ENCODE results near the gene OPHN1. TPM values are rescaled to one million over a fixed set of nuclear protein-coding genes. Genes with fewer than 3 reads are reported as not detected.
"Not testable (repeated sequence)": the region's sequence is repeated elsewhere in the genome, so short reads cannot be mapped to it uniquely, and the experiment has no call there.

OPHN1 gene
- polyA plus RNA-seq, 1 donor: 16.6 TPM

DNA sequence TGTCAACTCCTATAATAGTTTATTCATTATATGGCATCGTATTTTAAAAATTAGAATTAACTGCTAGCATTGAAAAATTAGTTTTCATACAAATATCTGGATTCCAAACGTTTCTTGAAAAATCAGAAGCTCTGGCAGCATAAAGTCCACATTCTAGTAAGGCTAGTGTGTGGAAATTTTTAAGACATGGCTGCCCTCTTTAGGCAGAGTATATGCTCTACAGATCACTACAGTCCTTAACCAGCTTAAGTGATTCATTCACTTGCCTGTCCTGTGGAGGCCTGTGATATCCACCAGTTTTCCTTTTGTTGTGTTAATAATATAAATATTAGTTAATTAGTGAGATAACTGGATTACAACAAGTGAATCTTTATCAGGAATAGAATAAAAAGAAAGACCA, 287.2 kb downstream of the OPHN1 start:
- peak; percentile 6 for DNase-seq

DNA sequence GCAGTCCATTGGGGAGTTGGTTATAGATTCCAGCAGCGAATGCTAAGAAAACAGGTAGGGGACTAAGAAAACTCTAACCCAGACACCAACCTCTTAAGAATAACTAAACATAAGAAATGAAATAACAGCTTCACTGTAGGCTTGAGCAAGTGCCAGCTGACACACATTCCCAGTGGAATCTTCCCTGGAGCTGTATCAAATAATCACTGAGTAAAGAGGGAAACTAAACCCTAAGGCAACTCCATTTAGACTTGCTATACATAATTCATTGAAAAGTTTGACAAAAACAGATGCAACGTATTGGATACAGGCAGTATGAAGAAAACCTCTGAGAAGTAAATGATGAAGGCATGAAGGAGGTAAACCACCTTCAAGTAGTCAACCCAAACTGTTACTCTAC, 293.5 kb downstream of the OPHN1 start:
- DNase-seq: no peak

DNA sequence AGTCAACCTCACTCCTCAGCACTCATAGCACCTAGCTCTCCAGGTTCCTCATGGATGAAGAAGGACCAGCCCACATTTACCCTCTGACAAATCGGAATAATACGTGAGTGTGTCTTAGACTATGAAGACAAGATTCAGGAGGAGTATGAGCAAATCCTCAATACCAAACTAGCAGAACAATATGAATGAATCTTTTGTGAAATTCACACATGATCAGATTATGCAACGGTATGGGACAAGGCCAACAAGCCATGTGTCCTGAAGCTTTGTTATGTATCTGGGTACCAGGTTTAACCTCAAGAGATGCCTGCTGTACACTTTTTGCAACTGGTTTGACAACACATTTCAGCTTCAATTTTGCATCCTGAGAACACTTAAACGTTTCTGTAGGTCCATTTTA, 300.1 kb downstream of the OPHN1 start:
- DNase-seq: no peak

DNA sequence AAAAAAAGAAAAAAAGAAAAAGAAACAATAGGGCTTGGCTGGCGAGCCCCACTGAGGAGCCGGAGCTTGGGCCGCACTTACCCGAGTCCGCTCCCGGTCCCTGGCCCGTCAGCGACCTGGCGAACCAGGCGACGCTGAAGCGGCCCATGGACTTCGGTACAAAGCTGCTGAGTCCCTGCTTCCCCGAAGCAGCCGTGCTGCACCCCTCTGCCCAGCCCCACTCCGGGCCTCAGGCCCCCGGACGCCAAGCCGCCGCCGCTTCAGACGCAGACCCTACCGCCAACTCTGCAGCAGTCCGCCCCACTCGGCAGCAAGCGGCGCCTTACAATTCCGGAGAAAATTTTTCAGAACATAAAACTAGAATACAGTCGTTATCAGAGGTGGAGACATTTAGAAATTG, 300.5 kb downstream of the OPHN1 start:
- DNase-seq: no peak

DNA sequence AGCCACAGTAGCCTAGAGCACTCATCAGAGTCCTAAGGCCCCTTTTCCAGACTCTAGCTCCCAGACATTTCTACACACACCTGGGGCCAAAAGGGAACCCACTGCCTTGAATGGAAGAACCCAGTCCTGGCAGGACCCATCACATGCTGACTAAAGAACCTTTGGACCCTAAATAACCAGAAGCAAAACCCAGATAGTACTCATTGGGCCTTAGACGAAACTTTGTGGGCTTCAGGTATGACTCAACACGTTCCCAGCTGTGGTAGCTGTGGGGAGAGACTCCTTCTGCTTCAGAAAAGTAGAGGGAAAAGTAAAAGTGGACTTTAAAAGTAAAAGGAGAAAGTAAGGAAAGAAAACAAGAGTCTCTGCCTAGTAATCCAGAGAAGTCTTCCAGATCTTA, 311.5 kb downstream of the OPHN1 start:
- no peak for DNase-seq

DNA sequence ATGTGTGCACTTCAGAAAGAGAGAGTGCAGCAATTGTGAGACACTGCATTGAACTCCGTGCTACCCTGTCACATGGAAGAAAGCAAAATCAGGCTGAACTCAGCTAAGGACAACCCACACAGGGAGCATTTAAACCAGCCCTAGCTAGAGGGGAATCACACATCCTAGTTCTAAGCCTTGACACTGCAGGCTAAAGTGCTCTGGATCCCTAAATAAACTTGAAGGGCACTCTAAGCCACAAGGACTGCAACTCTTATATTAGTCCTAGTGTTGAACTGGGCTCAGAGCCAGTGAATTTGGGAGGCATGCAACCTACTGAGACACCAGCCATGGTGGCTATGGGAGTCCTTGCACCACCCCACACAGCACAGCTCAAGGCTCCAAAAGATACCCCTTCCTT, 311.9 kb downstream of the OPHN1 start:
- DNase-seq: no peak

DNA sequence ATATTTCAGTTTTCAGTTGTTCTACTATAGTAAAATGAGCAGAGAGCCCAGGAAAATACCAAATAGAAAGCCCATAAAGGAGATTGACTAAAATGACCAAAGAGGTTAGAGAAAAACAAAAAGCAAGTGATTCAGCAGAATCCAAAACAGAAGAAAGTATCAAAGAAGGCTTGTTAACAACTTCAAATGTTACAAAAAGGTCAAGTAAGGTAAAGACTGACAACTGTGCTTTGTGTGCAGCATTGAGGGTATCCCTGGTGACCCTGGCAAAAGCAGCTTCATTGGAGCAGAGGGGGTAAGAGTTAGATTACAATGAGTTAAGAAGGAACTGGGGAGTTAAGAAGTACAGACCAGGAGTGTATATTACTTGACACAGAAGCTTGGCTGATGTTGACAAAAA, 317.9 kb downstream of the OPHN1 start:
- no peak for DNase-seq

DNA sequence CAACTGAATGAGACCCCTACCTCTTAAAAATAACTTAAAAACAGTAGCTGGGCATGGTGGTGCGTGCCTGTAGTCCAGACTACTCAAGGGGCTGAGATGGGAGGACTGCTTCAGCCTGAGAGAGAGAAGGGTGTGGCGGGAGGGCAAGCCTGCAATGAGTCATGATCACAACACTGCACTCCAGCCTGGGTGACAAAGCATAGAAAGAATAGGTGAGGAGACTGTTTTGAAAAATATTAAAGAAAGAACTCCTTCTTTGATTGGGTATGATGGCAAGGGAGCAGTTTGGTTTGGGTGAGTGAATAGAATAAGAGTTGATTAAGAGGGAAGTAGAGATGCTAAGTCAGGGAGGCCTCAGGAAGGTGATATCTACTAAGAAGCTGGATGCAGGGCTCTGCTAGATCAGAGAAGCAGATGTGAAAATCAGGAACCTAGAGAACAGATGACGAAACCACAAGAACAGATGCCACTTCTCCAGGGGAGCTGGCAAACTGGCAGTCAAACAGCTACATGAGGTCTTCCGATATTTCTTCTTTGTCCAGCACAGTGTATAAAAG, 318.6 kb downstream of the OPHN1 start:
- DNase-seq: no peak

DNA sequence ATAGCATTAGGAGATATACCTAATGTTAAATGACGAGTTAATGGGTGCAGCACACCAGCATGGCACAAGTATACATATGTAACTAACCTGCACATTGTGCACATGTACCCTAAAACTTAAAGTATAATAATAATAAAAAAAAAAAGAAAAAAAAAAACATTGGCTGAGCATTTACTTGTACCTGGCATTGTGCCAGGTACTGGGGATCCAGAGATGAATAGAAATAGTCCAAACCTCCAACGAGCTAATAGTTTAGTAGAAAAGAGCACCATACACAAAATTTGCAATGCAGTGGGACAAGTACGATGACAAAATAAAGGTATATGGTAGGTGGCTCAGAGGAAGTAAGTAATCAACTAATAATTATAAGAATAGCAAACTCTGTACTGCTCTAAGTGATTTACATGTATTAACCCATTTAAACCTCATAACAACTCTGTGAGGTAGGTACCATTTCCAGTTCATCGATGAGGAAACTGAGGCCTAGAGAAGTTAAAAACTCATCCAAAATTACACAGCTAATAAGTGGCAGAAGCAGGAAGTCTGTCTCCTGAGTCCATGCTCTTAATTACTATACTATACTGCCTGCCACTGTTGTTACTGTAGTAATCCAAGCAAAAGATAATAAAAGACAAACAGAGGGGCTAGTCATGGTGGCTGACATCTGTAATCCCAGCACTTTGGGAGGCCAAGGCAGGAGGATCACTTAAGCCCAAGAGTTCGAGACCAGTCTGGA, 319.3 kb downstream of the OPHN1 start:
- no peak for DNase-seq

DNA sequence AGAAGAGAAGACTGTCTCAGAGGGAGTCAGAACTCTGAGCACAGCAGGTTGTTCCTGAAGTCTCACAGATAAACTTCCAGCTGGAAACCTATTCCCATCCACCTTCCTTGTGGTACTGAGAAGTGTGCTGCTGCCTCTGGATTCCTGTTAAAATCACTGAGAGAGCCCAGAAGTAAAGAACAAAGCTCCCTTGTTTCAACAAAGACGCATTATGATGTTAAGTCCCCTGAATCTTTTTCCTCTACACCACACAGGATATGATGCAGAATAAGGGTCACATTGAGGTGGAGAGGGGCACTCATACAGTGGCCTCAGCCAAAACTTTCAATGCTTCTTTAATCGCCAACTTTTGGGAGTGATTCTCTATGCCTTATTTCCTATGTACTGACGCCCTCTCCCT, 321.0 kb downstream of the OPHN1 start:
- no peak for DNase-seq

DNA sequence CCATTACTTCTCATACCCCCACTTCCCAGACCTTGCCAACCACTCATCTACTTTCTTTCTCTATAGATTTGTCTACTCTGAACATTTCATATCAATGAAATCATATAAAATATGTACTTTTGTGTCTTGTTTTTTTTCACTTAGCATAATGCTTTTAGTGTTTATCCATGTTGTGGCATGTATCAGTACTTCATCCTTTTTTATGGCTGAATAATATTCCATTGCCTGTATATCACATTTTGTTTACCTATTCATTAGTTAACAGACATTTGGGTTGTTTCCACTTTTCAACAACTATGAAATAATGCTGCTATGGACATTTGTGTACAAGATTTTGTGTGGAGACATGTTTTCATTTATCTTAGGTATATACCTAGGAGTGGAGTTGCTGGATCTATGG, 324.1 kb downstream of the OPHN1 start:
- DNase-seq: no peak

DNA sequence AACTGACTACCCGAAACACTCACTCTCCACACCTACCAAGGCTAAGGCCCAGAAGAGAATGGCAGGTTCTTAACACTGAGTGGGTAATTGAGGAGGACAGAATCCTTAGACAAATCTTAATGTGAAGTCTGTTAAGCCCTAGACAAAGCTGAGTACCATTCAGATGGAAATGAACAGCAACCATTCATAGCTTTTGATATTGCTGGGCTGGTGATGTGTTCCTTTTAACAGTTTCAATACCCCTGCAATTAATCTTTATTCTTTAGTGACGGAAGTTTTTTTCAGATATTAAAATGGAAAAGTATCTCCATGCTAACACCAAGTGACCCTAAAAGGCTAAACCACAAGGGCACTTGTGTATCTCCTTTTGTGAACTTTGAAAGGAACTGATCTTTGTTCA, 334.9 kb downstream of the OPHN1 start:
- DNase-seq: no peak

DNA sequence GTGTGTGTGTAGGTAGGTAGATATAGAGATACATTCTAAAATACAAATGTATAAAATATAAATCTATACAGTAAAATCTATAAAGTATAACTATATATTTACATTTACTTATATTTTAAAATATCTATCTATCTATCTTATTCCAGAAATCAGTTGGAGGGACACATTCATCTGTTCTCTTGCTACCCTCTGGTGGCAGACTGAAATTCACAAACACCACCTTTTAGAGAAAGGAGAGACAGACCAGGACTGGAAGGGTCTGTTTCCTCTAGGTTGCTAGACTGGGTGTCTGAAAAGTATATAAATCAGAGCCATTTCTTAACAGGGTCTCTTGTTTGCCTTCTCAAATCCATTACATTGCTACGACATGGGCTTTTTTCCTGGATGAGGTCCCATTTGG, 343.0 kb downstream of the OPHN1 start:
- DNase-seq: no peak

DNA sequence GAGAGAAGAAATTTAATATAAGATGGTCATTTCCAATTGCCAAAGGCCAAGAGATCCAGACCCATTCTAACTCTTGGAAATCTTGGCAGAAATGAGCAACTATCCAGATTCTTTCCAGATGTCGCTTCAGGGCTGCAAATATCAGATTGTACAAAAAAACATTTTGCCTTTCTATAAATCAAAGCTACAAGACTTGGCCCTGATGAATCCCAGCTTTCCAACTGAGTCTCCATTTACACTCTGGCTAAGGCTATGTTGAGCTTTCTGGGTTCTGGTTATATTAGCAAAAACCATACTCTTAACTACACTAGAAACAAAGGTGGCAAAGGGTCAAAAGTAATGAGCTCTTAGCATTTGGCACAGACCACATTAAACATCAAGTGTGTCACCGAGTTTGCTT, 345.8 kb downstream of the OPHN1 start:
- peak; percentile 36 for DNase-seq

DNA sequence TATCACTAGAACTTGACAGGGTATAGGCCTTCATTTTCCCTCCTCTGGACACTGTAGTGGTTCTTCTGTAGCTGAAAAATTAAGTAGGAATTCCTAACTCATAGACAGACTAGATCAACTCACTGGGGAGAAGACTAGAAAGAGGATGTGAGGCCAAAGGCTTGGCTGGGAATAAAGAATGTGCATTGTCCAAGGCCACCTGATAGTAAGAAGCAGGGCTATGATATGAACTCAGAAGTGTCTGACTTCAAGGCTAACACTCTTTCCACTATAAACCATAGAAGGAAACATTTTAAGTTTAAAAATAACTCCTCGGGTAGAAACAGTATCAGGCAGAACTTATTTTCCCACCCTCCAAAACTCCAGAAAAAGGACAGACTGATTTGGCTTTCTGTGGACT, 346.6 kb downstream of the OPHN1 start:
- no peak for DNase-seq

DNA sequence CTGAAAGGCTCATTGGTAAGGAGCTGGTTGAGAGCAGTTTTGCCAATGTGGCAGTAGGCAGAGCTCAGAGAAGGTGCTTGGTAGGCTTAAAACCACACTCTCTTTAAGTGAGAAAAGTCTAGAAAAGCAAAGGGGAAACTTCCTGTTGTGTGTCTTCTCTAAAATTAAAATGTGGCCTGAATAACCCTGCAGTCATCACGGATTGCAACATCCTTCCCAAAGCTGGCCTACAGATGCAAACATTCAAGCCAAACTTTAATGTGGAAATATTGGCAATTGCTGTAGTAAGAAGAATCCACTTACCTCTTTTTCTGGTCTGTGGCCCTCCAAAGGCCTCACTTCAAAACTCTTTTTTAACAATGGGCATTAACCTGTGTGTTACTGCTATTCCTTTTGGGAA, 348.5 kb downstream of the OPHN1 start:
- DNase-seq: peak; percentile 50

DNA sequence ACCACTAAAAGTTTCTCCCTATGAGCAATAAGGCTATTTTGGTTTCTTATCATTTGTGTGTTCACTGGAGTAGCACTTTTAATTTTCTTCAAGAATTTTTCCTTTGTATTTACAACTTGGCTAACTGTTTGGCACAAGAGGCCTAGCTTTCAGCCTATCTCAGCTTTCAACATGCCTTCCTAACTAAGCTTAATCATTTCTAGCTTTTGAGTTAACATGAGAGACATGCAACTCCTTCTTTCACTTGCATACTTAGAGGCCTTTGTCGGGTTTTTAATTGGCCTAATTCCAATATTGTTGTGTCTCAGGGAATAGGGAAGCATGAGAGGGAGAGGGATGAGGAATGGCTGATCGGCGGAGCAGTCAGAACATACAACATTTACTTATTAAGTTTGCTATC, 349.8 kb downstream of the OPHN1 start:
- no peak for DNase-seq

DNA sequence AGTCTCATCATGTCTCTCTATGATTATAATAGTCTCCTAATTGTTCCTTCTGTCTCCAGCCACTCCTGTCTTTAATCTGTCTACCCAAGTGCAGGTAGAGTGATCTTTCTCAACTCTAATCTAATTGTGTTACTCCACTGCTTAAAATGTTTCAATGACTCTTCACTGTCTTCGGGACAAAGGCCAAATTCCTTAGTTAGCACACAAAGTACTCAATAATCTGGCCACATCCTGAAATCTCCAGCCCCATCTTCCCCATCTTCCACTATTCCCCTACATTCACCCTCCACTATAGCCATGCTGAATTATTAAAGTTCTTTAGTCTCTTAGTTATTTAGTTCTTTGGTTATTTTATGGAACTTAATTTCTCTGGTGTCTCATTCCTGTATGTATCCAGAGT, 353.3 kb downstream of the OPHN1 start:
- no peak for DNase-seq

DNA sequence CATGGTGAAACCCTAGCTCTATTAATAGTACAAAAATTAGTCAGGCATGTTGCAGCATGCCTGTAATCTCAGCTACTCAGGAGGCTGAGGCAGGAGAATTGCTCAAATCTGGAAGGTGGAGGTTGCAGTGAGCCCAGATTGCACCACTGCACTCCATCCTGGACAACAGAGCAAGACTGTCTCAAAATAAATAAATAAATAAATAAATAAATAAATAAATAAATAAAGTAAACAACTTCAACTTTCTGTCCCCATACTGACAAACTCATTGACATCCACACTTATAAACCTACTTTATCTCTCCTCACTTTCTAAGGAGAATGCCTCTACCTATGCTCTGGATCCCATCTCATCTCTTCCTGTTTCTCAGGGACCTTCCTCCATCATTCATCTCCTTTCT, 354.5 kb downstream of the OPHN1 start:
- not testable (repeated sequence) for DNase-seq

DNA sequence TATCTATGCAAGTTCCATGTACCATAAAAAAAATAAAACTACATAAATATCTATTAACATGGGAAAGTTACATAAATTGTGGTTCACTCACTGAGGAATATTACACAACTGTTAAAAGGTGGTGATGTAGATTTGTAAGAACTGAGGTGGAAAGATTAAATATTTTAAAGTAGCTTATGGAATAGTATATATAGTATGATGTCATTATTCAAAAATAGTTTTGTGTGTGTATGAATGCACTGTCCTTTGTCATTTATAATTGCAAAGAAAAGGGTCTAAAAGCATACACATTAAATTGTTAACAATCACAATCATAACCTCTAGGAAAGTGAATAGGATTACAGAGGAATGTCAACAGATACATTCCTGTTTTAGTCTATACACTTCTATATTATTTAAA, 355.9 kb downstream of the OPHN1 start:
- no peak for DNase-seq

DNA sequence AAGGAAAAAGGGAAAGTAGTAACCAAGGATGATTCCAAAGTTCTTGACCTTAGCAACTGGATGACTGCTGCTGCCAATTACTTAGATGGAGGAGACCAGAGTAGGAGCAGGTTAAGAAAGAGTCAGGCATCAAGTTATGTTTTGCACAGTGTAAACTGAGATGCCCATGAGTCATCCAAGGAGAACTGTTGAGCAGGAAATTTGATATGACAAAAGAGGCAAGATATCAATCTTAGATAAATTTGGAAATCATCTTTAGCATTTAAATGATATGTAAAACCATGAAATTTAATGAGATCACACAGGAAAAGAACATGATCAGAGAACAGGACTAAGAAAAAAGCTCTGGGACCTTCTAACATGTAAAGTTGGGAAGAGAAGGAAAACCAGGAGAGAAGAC, 361.3 kb downstream of the OPHN1 start:
- no peak for DNase-seq

DNA sequence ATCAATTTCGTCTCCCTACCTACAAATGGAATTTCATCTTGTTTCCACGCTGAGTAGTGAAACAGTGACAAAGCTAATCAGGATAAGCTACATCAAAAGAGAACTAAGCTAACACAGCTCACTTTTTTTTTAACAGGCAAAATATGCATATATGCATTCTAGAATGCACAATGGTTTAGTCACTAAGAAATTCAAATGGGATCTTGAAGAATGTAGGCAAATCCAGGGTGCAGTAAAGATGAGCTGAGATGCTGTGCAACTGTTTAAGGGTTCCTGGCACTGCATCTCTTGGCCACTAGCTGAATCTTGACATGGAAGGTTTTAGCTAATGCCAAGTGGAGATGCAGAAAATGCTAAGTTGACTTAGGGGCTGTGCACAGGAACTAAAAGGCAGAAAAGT, 363.2 kb downstream of the OPHN1 start:
- not testable (repeated sequence) for DNase-seq

DNA sequence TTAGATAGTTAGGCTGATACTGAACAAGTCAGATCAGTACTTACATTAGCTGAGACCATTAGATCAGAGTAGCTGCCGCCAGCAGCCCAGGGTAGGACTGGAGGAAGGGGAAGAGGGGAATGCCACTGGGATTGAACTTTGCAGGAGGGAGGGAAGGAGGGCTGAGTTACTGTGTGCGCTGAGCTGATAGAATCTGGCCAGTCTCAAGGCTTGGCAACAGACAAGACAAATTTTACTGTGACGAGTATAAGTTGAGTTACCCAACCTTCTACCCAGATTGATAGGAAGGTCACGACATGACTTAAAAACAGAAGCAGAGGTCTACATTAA, 372.1 kb downstream of the OPHN1 start:
- DNase-seq: no peak

DNA sequence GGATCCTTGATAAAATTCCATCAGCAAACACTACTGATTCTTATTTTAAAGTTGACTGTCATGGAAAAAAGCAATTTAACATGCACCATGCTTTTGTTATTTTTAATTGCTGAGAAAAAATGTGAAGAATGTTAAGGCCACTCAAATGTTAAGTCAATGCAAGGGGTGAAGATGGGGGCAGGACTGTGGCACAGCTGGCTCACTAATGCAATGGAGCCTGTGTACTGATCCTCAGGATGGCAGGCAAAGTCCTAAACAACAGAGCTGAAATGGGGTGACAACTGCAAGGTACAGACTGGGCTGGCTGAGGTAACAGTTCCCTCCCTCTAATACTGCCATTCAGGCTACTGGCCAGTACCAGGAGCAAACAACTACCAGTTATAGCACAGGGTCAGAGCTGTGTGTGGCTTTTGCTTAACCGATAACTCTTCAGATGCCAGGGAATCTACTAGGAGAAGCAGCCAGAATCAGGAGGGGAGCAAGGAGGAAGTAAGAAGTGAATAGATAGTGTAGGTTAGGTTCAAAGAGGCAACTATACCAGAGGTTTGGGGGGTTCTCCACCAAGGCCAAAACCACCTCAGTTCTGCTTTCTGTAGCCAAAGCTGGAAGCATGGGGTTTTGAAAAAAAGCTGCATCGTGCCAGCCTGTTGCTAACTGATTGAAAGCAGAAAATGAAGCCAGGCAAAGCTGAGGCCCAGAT, 372.6 kb downstream of the OPHN1 start:
- DNase-seq: no peak
